GM21717 (cell line): ENCODE data around the gene OR5B3.
"Not testable (repeated sequence)": the region's sequence is repeated elsewhere in the genome, so short reads cannot be mapped to it uniquely, and the experiment has no call there.

Experiments
- ATAC-seq: cut with Tn5 transposase; IDR thresholded peaks from one replicate; pipeline ENCODE4 v1.9.1; 2021; ENCODE audit warnings: mild to moderate bottlenecking, moderate library complexity; ENCODE audit not compliant: unreplicated experiment

Gene OR5B3

DNA sequence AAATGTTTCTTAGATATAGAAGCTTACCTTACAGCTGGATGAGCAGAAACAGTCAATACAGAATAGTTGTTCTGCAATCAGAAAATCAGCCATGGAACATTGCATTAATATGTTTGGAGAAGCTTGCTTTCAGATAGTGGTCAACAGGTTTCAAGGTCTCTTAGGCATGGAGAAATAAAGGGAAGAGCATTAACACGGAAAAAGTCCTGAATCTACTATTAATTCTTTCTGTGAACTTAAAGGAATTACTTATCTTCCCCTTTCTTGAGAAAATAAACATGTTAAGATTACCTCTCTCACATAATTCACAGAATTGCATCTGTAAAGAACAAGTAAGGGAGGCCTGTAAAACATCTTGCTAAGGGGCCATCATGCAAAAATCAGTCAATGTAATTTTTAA is at the start of gene OR5B3:
TSS of gene OR5B3 (minus strand) at position 101 of the 400 bp plus-strand sequence. CDS start 3,465 bp downstream, outside the sequence.
- no peak for ATAC-seq

DNA sequence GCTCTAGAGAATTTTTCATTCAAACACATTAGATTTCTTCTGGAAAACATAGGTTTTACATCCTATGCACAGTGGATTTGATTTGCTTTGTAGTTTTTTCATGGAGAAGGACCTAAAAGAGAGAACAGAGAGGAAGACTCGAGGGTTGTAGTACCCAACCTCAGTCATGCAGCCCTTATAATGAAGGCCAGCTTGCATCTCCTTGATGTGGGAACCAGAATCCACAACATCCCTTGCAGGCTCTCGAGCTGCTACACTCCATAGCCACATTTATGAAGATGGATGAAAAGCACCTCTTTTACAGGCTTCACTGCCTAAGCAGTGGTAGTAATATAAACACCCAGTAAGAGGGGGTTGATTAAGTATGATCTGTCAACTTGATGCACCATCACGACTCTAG is 44.9 kb upstream of the OR5B3 start:
- no peak for ATAC-seq

DNA sequence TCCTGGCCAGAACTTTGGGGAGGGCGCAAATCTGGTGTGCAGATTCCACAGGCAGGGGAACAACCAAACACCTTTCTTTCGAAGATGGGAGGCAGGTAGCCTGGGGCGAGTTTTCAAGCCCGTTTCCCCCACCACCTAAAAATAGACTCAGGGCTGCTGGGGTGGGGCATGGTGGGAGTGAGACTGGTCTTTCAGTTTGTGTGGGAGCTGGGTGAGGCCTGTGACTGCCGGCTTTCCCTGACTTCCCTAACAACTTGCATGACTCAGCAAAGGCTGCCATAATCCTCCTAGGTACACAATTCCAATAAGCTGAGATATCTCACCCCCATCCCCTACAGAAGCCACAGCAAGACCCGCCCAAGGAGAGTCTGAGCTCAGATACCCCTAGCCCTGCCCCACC is 39.6 kb upstream of the OR5B3 start:
- ATAC-seq: no peak

DNA sequence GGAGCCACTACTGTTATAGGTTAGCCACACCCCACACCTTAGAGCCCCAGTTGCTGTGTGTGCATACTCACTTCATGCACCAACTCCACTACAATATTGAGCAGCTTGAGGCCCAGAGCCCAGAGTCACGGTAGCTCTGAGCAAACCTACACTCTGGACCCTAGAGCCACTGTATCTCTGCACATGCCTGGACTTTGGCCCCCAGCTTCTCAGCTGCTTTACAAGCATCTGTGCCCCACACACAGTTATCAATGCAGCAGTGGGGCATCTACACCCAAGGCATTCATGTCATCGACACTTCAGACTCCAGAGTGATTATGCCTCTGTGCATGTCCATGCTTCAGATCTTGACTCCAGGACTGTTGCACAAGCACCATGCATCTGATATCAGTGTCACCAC is 37.6 kb upstream of the OR5B3 start:
- ATAC-seq: no peak

DNA sequence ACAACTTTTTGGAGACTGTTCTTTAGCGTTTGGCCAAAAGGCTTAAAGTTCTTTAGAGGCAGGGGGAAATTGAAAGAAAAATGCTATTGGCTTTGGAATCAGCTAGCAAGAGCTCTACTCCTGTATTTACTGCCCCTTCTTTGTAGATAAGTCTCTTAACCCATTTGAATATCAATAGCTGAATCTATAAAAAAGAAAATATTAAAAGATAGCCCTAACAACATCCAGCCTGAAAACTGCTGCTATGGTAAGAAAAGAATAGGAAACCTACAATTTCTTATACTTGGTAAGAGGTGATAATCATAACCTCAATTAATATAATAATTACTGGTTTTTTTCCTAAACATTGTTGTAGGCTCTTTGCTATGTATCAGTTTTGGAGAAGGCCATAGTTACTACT is 35.5 kb upstream of the OR5B3 start, which contains the start of gene OR5B12:
TSS of gene OR5B12 (minus strand) at position 101 of the 400 bp plus-strand sequence. CDS start 2,085 bp downstream, outside the sequence.
- ATAC-seq: no peak

DNA sequence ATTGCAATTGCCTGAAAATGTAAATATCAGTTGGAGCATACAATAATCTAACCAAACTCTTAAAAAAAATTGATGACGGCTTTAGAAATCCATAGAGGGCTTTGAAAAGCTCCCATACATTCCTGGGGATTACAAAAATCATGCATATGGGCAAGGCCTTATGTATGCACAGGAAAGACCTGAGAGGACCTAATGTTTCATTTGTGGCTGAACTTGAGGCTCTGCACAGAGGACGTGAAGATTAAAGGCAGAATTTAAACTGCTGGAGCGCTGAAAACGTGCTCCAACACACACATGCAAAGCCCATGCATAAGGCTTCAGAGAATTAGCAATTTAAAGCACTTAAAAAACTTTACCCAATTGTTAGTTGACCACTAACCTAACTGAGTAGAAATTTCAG is 31.8 kb upstream of the OR5B3 start:
- no peak for ATAC-seq

DNA sequence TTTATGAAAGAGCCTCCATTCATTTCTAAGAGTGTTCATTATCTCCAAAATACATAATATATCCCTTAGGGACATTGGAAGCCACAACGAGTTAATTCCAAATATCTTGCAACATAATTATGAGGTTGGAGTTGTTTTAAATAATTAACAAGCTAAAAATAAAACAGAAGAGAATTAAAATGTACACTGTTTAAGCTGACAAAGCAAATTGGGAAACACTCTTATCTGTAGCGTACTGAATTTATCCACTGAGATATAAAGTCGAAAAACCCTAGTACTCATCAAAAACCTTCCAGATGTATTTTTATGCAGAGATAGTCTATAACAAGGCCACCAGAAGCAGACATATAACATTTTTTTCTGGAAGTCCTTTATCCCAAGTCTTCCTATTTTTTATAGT is 27.5 kb upstream of the OR5B3 start:
- no peak for ATAC-seq

DNA sequence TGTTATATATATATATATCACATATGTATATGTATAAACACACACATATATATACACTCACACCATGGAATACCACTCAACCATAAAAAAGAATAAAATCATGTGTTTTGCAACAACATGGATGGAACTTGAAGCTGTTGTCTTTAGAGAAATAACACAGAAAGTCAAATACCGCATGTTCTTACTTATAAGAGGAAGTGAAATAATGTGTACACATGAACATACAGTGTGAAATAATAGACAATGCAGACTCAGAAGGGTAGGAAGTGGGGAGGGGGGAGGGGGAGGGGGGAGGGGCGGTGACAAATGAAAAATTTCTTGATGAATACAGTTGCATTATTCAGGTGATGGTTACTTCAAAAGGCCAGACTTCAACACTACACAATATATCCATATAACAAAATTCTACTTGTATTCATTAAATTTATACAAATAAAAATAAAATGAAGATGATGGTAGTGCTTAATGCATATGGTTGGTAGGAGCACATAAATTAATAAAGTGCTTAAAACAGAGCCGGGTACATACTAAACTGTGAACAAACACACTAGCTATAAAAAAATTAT is 27.0 kb upstream of the OR5B3 start:
- ATAC-seq: no peak

DNA sequence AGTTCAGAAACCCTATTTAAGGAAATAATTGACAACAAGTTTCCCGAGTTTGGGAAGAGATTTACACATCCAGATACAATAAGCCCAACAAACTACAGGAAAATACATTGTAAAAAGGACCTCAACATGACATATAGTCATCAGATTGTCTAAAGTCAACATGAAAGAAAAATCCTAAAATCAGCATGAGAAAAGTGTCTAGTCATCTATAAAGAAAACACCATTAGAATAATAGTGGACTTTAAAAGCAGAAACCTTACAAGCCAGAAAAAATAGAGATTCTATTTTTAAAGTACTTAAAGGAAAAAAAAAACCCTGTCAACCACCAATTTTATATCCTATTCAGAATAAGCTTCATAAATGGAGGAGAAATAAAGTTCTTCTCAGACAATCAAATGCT is 22.6 kb upstream of the OR5B3 start:
- no peak for ATAC-seq

DNA sequence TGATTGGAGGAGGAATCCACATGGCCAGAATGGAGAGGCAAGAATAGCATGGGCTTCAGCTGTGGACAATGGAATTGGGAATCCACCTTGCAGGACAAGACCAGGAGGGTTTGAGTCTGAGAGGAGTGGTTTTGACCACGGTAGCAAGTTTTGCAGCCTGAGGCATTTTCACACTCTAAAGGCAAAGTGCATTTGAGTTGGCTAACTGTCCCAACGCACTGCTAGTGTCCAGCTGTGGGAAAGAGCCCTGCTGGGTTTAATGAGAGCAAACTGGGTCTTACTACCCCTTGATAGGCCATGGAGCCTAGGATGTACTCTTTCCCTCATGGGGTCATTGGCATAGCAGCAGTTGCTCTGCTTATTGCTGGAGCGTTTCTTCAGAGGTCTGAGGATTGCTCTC is 21.3 kb upstream of the OR5B3 start, which contains the start of gene OR5B2:
TSS of gene OR5B2 (minus strand) at position 101 of the 400 bp plus-strand sequence. CDS start 4,860 bp downstream, outside the sequence.
- no peak for ATAC-seq

DNA sequence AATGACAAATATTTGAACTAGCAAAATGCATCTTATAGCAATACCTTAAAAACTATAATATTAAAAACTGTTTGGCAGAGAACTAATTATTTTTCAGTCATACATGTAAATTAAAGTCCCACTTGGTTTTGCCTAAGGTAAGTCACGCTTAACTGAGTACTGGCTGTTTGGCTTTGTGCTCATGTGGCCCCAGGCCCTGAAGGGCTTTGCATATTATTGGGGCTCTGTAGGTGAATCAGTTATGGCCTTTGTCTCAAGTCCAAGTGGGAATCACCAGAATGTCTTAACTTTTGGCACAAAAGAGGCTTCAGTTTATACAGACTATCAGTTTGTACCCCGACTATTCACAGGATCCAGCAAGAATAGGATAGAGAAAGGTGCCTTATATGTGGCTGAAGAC is 7.1 kb downstream of the OR5B3 start:
- ATAC-seq: not testable (repeated sequence)

DNA sequence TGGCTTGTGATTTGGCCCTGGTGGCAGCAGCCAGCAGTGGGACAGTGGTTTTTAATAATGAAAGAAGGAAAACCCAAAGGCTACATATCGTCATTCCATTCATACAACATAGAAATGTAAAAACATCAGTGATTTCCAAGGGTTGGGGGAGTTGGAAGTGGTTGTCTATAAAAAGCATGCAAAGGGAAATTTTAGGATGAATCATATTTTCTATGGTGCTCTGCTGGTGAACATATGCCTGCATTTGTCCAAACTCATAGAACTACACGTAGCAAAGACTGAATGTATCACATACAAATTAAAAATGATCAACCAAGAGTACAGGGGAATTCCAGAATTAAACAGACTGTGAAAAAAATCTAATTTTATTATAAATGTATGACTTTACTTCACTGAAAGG is 11.1 kb downstream of the OR5B3 start:
- ATAC-seq: no peak

DNA sequence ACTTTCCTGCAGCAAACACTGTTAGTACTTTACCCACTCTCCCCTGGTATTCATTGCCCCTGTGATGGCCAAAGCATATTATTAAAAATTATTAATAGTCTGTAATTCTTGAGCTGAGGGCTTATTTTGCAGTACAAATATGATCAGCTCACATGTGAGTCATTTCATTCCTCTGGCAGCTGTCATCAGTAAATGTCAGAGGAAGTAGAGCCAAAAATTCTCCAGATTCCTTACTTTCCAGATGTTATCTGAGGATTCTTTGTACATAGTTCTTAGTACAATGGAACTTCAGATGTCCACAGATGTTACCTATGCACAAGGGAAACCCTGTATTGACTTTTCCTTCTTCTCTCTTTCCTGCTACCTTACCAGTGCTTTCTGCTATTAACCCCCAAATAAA is 12.5 kb downstream of the OR5B3 start:
- ATAC-seq: no peak

DNA sequence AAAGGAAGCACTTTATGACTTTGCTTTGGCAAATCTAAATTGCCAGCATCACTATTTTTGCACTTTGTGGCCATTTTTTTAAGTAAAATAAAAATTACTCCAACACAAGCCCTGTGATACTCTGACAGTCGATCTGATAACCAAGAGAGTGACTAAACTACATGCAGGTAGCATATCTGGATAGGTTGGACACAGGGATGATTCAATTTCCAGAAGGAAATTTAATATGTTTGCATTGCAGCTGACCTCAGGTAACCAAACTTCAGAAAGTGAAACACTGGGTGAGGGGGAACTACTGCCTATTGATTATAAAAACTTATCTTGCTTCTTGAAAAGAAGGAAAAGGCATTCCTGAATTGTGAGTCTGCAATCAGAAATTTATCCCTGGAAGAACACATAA is 13.9 kb downstream of the OR5B3 start:
- no peak for ATAC-seq

DNA sequence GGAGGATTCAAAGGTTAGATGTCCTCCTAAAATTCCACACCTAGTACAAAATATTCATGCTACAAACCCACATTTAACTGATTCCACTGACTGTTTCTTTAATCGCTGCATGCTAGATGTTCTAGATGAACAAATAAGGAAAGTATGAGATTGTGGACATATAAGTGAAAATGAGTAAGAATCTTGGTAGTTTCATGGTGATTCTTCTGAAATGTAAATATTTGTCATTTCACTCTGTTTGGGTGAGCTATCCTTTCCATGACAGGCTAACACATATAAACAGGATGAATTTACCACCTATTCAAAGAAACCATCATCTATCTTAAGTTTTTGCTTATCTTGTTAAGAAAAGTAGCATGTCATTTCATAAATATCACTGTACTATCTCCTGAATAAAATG is 14.8 kb downstream of the OR5B3 start:
- ATAC-seq: no peak

DNA sequence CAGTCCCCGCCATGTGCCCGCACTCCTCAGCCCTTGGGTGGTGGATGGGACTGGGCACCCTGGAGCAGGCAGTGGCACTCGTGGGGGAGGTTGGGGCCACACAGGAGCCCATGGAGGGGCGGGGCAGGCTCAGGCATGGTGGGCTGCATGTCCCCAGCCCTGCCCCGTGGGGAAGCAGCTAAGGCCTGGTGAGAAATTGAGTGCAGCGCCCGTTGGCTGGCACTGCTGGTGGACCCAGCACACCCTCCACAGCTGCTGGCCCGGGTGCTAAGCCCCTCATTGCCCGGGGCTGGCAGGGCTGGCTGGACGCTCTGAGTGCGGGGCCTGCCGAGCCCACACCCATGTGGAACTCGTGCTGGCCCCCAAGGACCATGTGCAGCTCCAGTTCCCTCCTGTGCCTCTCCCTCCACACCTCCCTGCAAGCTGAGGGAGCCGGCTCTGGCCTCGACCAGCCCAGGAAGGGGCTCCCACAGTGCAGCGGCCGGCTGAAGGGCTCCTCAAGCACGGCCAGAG is 16.1 kb downstream of the OR5B3 start:
- ATAC-seq: no peak

DNA sequence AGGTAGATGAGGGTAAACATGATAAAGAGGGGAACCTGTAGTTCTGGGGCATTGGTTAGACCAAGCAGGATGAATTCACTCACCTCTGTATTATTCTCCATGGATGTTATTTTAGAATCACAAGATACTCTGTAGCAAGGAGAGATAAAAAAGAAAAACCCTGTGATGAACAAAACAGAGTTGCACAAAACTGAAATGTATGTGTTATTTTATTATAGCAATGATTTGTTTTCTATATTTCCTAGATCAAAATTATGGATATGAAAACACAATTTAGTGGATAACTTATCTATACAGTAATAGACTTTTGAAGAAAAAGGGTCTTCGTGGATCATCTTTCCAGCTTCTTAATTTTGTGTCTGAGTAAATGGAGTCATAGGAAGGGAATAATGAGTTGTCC is 47.7 kb downstream of the OR5B3 start, which contains the start of gene OR5B17:
TSS of gene OR5B17 (minus strand) at position 101 of the 400 bp plus-strand sequence. CDS start at position 101, 0 bp downstream.
- ATAC-seq: no peak

DNA sequence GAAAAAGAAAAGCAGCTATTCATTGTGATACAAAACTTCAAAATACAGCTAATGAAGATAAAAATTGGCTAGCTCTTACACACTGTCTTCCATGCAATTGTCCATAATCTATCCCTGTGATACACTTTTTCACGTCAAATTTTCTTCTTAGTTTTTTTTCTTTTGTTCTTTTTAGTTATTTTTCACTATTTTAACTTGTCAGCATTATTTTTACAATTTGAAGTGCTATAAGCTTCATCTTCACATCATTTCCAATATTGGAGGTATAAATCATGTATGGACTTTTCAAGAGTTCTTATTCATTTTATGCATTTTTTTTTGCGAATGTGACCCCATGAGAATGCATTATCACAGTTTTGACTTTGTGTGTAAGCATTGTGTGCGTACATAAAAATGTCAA is 51.9 kb downstream of the OR5B3 start:
- no peak for ATAC-seq
